Karpas-422 (cell line): ENCODE data around the gene ALDH4A1. TPM values are rescaled to one million over a fixed set of nuclear protein-coding genes. Genes with fewer than 3 reads are reported as not detected.

ENCODE experiments used
- DNase-seq: peaks from one replicate; pipeline ENCODE4 v3.0.0-alpha.2; 2015
- H2AFZ ChIP-seq: fragments of 200-600 bp; sonication (generic); 2 replicates; pipeline ENCODE4 v1.6.1; 2014; ENCODE audit warnings: antibody characterized with exemption, low read length, mixed read lengths
- H3K27ac ChIP-seq: fragments of 200-600 bp; sonication (generic); 2 replicates; pipeline ENCODE4 v1.5.1; 2014; ENCODE audit warnings: mild to moderate bottlenecking, low read length, moderate library complexity
- H3K27me3 ChIP-seq: fragments of 200-600 bp; sonication (generic); 2 replicates; pipeline ENCODE4 v1.6.1; 2014; ENCODE audit warnings: low read length, mixed read lengths
- H3K36me3 ChIP-seq: fragments of 200-600 bp; sonication (generic); 2 replicates; pipeline ENCODE4 v1.6.1; 2014; ENCODE audit warnings: low read length, mixed read lengths; ENCODE audit not compliant: insufficient read depth
- H3K4me1 ChIP-seq: fragments of 200-600 bp; sonication (generic); 2 replicates; pipeline ENCODE4 v1.6.1; 2014; ENCODE audit warnings: mild to moderate bottlenecking, low read length, mixed read lengths
- H3K4me2 ChIP-seq: fragments of 200-600 bp; sonication (generic); 2 replicates; pipeline ENCODE4 v1.6.1; 2014; ENCODE audit warnings: low read length, low read depth, mild to moderate bottlenecking; ENCODE audit not compliant: poor library complexity, severe bottlenecking
- H3K4me3 ChIP-seq: fragments of 200-600 bp; sonication (generic); 2 replicates; pipeline ENCODE4 v1.5.1; 2014; ENCODE audit warnings: mild to moderate bottlenecking, antibody characterized with exemption, low read length, mixed read lengths
- H3K79me2 ChIP-seq: fragments of 200-600 bp; sonication (generic); 2 replicates; pipeline ENCODE4 v1.6.1; 2014; ENCODE audit warnings: mild to moderate bottlenecking, low read length, mixed read lengths
- H3K9ac ChIP-seq: fragments of 200-600 bp; sonication (generic); 2 replicates; pipeline ENCODE4 v1.6.0; 2014; ENCODE audit warnings: low read length
- H3K9me2 ChIP-seq: fragments of 200-600 bp; sonication (generic), shearing (Covaris generic); replicated peaks from 2 replicates; pipeline ENCODE4 v1.6.0; 2014; ENCODE audit warnings: mild to moderate bottlenecking, low read length, moderate library complexity; ENCODE audit not compliant: insufficient read depth
- H3K9me3 ChIP-seq: fragments of 300-700, 200-600 bp; sonication (generic); 2 replicates; pipeline ENCODE4 v1.6.1; 2014; ENCODE audit warnings: low read length, mixed read lengths
- H4K20me1 ChIP-seq: fragments of 200-600 bp; sonication (generic); 2 replicates; pipeline ENCODE4 v1.6.1; 2014; ENCODE audit warnings: mild to moderate bottlenecking, antibody characterized with exemption, low read length, low read depth; ENCODE audit not compliant: insufficient read depth
- total RNA-seq: library from RNA; depleted of rRNA; stranded (reverse); fragments of >200 nt; shearing (Covaris generic); gene quantifications from 2 replicates; pipeline ENCODE4 v1.2.3, GENCODE V29; 2014; ENCODE audit warnings: low replicate concordance

Gene ALDH4A1
- total RNA-seq, 1 experiment from 2014 or later, result not detected

DNA sequence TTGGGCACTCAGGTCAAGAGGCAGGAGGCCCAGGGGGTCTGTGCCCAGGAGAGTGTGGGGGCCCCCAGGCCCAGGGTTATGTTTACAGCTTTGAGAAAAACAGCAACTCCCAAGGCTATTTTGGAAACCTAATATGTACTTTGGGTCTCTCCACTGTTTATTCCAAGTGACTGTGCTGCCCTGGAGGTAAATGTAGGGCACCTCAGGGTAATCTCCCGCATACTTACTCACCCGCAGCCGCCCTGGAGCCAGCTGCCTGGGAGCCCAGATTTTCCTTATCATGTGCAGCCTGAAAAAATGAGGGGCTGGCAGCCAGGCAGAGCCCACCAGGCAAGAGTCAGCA lies 34.1 kb upstream of the ALDH4A1 start:
- Histone ChIP-seq H2AFZ (no peak overlapping the region), H3K4me1 (no peaks in the 10 kb centered on the region), H3K9me2 (no peaks in the 10 kb centered on the region), H3K4me2 (no peak overlapping the region), H3K79me2 (no peaks in the 10 kb centered on the region), H4K20me1 (no peaks in the 10 kb centered on the region), H3K9me3 (no peaks in the 10 kb centered on the region), H3K36me3 (no peaks in the 10 kb centered on the region), H3K27me3 (no peaks in the 10 kb centered on the region), H3K9ac (no peak overlapping the region), H3K4me3 (no peak overlapping the region), H3K27ac (no peak overlapping the region)
- no peak for DNase-seq

DNA sequence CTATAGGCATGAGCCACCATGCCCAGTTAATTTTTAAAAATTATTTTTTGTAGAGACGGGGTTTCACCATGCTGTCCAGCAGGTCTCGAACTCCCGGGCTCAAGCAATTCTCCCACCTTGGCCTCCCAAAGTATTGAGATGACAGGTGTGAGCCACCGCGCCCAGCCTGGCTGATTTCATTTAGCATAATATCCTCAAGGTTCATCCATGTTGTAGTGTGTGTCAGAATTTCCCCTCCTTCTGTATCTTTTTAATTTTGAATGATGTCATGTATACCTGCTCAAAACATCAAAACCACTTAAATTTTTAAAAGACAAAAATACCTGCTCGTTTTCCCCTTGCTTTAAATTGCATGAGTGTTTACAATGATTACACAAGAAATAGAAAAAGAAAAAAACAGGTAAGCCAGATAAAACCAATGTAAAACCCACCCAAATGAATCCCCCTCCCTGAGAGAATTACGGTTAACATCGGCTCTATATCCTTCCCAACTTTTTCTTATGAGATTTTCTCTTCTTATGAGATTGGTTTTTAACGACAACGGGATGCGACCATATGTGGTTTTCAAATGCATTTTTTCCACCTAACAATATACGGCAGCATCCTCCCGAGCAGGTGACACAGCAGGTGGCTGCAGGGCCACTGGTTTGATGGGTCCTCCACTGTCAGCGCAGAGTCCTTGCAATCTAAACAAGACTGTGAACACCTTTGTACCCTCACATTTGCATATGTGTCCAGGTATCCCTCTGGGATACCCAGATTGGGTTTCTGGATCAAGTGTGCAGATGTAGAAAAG lies 32.0 kb upstream of the ALDH4A1 start:
- H3K4me3 ChIP-seq, result no peak overlapping the region
- no peaks in the 10 kb centered on the region for H3K36me3 ChIP-seq
- DNase-seq, result no peak
- H3K79me2 ChIP-seq, result no peaks in the 10 kb centered on the region
- no peaks in the 10 kb centered on the region for H3K9me3 ChIP-seq
- no peaks in the 10 kb centered on the region for H4K20me1 ChIP-seq
- H2AFZ ChIP-seq, result no peak overlapping the region
- H3K27ac ChIP-seq, result no peak overlapping the region
- H3K9ac ChIP-seq, result no peak overlapping the region
- H3K27me3 ChIP-seq, result no peaks in the 10 kb centered on the region
- no peaks in the 10 kb centered on the region for H3K9me2 ChIP-seq
- no peak overlapping the region for H3K4me2 ChIP-seq
- H3K4me1 ChIP-seq, result no peaks in the 10 kb centered on the region

DNA sequence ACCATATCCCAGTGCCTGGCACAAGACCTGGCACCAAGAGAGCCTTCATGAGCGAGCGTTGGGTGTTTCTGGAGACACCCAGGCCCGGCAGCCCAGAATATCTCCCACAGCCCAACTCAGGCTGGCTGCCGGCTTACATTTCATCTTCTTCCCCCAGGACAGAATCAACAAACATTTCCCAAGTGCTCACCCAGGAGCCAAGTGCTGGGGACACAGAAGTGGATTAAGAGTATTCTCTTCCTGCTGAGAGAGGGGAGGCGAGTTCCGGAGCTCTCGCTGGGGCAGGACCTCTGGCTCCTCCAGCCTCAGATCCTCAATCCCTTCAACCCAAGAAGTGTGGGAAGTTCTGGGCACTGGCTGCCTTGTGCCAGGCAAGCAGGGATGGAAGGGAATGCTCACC lies 30.5 kb upstream of the ALDH4A1 start:
- no peaks in the 10 kb centered on the region for H3K36me3 ChIP-seq
- no peaks in the 10 kb centered on the region for H3K79me2 ChIP-seq
- H4K20me1 ChIP-seq, result no peaks in the 10 kb centered on the region
- no peaks in the 10 kb centered on the region for H3K9me2 ChIP-seq
- no peaks in the 10 kb centered on the region for H3K27me3 ChIP-seq
- DNase-seq, result no peak
- no peak overlapping the region for H3K4me3 ChIP-seq
- no peaks in the 10 kb centered on the region for H3K9me3 ChIP-seq
- no peak overlapping the region for H2AFZ ChIP-seq
- no peak overlapping the region for H3K27ac ChIP-seq
- no peak overlapping the region for H3K9ac ChIP-seq
- no peak overlapping the region for H3K4me2 ChIP-seq
- peaks cover 2% of the 10 kb centered on the region for H3K4me1 ChIP-seq

GRCh38 chr1:18932387-18932786 lies 30.0 kb upstream of the ALDH4A1 start:
- H3K79me2 ChIP-seq, result no peaks in the 10 kb centered on the region
- H3K4me1 ChIP-seq, result peaks cover 7% of the 10 kb centered on the region

GRCh38 chr1:18931730-18932129 lies 29.4 kb upstream of the ALDH4A1 start:
- H3K9me2 ChIP-seq, result no peaks in the 10 kb centered on the region
- H3K27me3 ChIP-seq, result no peaks in the 10 kb centered on the region
- H2AFZ ChIP-seq, result no peak overlapping the region
- no peaks in the 10 kb centered on the region for H4K20me1 ChIP-seq
- no peak for DNase-seq
- H3K4me1 ChIP-seq, result peaks cover 14% of the 10 kb centered on the region
- H3K79me2 ChIP-seq, result no peaks in the 10 kb centered on the region
- no peak overlapping the region for H3K9ac ChIP-seq
- no peaks in the 10 kb centered on the region for H3K9me3 ChIP-seq
- H3K36me3 ChIP-seq, result no peaks in the 10 kb centered on the region
- no peak overlapping the region for H3K4me3 ChIP-seq
- no peak overlapping the region for H3K4me2 ChIP-seq
- no peak overlapping the region for H3K27ac ChIP-seq

More at GRCh38 chr1:18932387-18932786, 30.0 kb upstream of the ALDH4A1 start:
- H3K9me3 ChIP-seq, result no peaks in the 10 kb centered on the region
- H2AFZ ChIP-seq, result no peak overlapping the region
- DNase-seq, result no peak
- H4K20me1 ChIP-seq, result no peaks in the 10 kb centered on the region
- no peak overlapping the region for H3K4me3 ChIP-seq
- H3K27me3 ChIP-seq, result no peaks in the 10 kb centered on the region
- no peak overlapping the region for H3K4me2 ChIP-seq
- H3K36me3 ChIP-seq, result no peaks in the 10 kb centered on the region
- H3K27ac ChIP-seq, result no peak overlapping the region
- H3K9ac ChIP-seq, result no peak overlapping the region
- H3K9me2 ChIP-seq, result no peaks in the 10 kb centered on the region

- no peaks in the 10 kb centered on the region for H3K9me3 ChIP-seq
- H4K20me1 ChIP-seq, result no peaks in the 10 kb centered on the region
- H3K79me2 ChIP-seq, result no peaks in the 10 kb centered on the region
- no peaks in the 10 kb centered on the region for H3K9me2 ChIP-seq
- H3K4me2 ChIP-seq, result no peak overlapping the region
- H3K4me1 ChIP-seq, result peaks cover 17% of the 10 kb centered on the region
- H3K27ac ChIP-seq, result no peak overlapping the region
- H3K9ac ChIP-seq, result no peak overlapping the region
- DNase-seq, result no peak
- no peak overlapping the region for H2AFZ ChIP-seq
- H3K27me3 ChIP-seq, result no peaks in the 10 kb centered on the region
- H3K4me3 ChIP-seq, result no peak overlapping the region
- H3K36me3 ChIP-seq, result no peaks in the 10 kb centered on the region
These were observed 27.3 kb upstream of the ALDH4A1 start for GRCh38 chr1:18929686-18930085.

DNA sequence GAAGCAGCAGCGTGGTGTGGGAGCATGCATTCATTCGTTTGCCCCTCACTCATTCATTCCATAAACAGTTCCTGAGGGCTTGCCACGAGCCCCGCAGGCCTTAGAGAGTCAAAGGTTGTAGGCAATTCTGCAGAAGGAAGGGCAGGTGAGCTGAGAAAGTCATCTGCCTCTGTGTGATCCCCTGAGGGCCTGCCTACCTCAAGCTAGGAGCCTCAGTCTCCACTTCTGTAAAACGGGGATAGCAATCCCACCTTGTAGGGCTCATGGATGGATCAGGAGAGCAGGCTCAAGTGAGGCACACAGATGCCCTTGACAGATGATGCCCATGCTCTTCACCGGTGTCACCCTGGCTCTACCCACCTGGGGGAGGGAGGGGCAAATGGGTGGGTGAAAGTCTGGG lies 26.6 kb upstream of the ALDH4A1 start:
- no peaks in the 10 kb centered on the region for H3K9me2 ChIP-seq
- peaks cover 17% of the 10 kb centered on the region for H3K4me1 ChIP-seq
- no peaks in the 10 kb centered on the region for H3K27me3 ChIP-seq
- no peak for DNase-seq
- no peak overlapping the region for H3K9ac ChIP-seq
- H3K27ac ChIP-seq, result no peak overlapping the region
- no peak overlapping the region for H2AFZ ChIP-seq
- no peak overlapping the region for H3K4me2 ChIP-seq
- no peaks in the 10 kb centered on the region for H3K79me2 ChIP-seq
- H3K4me3 ChIP-seq, result no peak overlapping the region
- no peaks in the 10 kb centered on the region for H4K20me1 ChIP-seq
- no peaks in the 10 kb centered on the region for H3K9me3 ChIP-seq
- H3K36me3 ChIP-seq, result no peaks in the 10 kb centered on the region

- DNase-seq, result no peak
- Histone ChIP-seq H3K9me2 (no peaks in the 10 kb centered on the region), H3K4me1 (peaks cover 17% of the 10 kb centered on the region), H3K9ac (no peak overlapping the region), H4K20me1 (no peaks in the 10 kb centered on the region), H3K4me3 (no peak overlapping the region), H2AFZ (no peak overlapping the region), H3K27me3 (no peaks in the 10 kb centered on the region), H3K27ac (no peak overlapping the region), H3K79me2 (no peaks in the 10 kb centered on the region), H3K9me3 (no peaks in the 10 kb centered on the region), H3K36me3 (no peaks in the 10 kb centered on the region), H3K4me2 (no peak overlapping the region)
These were observed 26.1 kb upstream of the ALDH4A1 start for GRCh38 chr1:18928406-18928805.
